ENCODE results near the gene KRTCAP3.

KRTCAP3 gene

GRCh38 chr2:27445155-27445554, 3.0 kb downstream of the KRTCAP3 start:
- no peak for TF ChIP-seq CTCF (IDR thresholded peaks at IDR 0.05; ENCODE audit: extremely low read depth, missing control alignments)
- DNase-seq (ENCODE audit: low spot score), result no peak

GRCh38 chr2:27445615-27446014, 3.4 kb downstream of the KRTCAP3 start:
- DNase-seq (ENCODE audit: low spot score), result no peak
- no peak for TF ChIP-seq CTCF (IDR thresholded peaks at IDR 0.05; ENCODE audit: extremely low read depth, missing control alignments)

GRCh38 chr2:27446057-27446456, 3.9 kb downstream of the KRTCAP3 start:
- no peak for DNase-seq (ENCODE audit: low spot score)
- TF ChIP-seq CTCF (IDR thresholded peaks at IDR 0.05; ENCODE audit: extremely low read depth, missing control alignments), result no peak

- no peak for DNase-seq (ENCODE audit: low spot score)
- no peak for TF ChIP-seq CTCF (IDR thresholded peaks at IDR 0.05; ENCODE audit: extremely low read depth, missing control alignments)
These were observed 6.2 kb downstream of the KRTCAP3 start for GRCh38 chr2:27448381-27448780.

- DNase-seq (ENCODE audit: low spot score), result no peak
- no peak for TF ChIP-seq CTCF (IDR thresholded peaks at IDR 0.05; ENCODE audit: extremely low read depth, missing control alignments)
These were observed 8.9 kb downstream of the KRTCAP3 start for GRCh38 chr2:27451095-27451494.

- no peak for TF ChIP-seq CTCF (IDR thresholded peaks at IDR 0.05; ENCODE audit: extremely low read depth, missing control alignments)
- no peak for DNase-seq (ENCODE audit: low spot score)
These were observed 11.8 kb downstream of the KRTCAP3 start for GRCh38 chr2:27453968-27454367.

- TF ChIP-seq CTCF (IDR thresholded peaks at IDR 0.05; ENCODE audit: extremely low read depth, missing control alignments), result no peak
- DNase-seq (ENCODE audit: low spot score), result no peak
These were observed 18.9 kb downstream of the KRTCAP3 start for GRCh38 chr2:27461118-27461517.
